Lung (tissue), 12 donors: ENCODE data around the gene ZMYND15. TPM values are rescaled to one million over a fixed set of nuclear protein-coding genes. Genes with fewer than 3 reads are reported as not detected.
A peak's percentile ranks its signal among the peaks of the same experiment; 100 is the strongest.

ENCODE experiments used
- ATAC-seq: fragments of 200-7000 bp; cut with Tn5 transposase; one replicate; pipeline ENCODE4 v1.9.1; 2020; ENCODE audit warnings: moderate number of reproducible peaks; ENCODE audit not compliant: insufficient read depth, low FRiP score
- DNase-seq, 3 donors: peaks; one replicate each; pipeline ENCODE4 v3.0.0-alpha.2; 2013 to 2017
- H3K27ac ChIP-seq, 2 donors: one replicate each; pipeline ENCODE4 v1.5.1; 2013; ENCODE audit warnings: mild to moderate bottlenecking in 2 of 2, moderate library complexity in 2 of 2, control low read depth in 1 of 2, inconsistent platforms in 1 of 2, low read depth in 1 of 2, low read length in 1 of 2
- H3K27me3 ChIP-seq, 3 donors: one replicate each; pipeline ENCODE4 v1.5.1; 2013; ENCODE audit warnings: low read length in 2 of 3; ENCODE audit not compliant: control insufficient read depth in 3 of 3, insufficient read depth in 3 of 3
- H3K36me3 ChIP-seq, 4 donors: one replicate each; pipeline ENCODE4 v1.5.1; 2013; ENCODE audit warnings: low read length in 4 of 4, mild to moderate bottlenecking in 1 of 4, moderate library complexity in 1 of 4; ENCODE audit not compliant: control insufficient read depth in 4 of 4, insufficient read depth in 4 of 4
- H3K4me1 ChIP-seq, 5 donors: one replicate each; pipeline ENCODE4 v1.5.1; 2013; ENCODE audit warnings: low read length in 5 of 5, mild to moderate bottlenecking in 2 of 5, moderate library complexity in 1 of 5; ENCODE audit not compliant: control insufficient read depth in 5 of 5, insufficient read depth in 5 of 5
- H3K4me3 ChIP-seq: one replicate; pipeline ENCODE4 v1.5.1; 2013; ENCODE audit warnings: mild to moderate bottlenecking, control low read depth, moderate library complexity
- H3K9ac ChIP-seq, 2 donors: one replicate each; pipeline ENCODE4 v1.5.1; 2013; ENCODE audit warnings: low read length in 2 of 2, control low read depth in 1 of 2; ENCODE audit not compliant: insufficient read depth in 1 of 2
- H3K9me3 ChIP-seq, 4 donors: one replicate each; pipeline ENCODE4 v1.5.1; 2013; ENCODE audit warnings: low read length in 3 of 4, mild to moderate bottlenecking in 1 of 4, moderate library complexity in 1 of 4; ENCODE audit not compliant: control insufficient read depth in 4 of 4, insufficient read depth in 3 of 4
- CTCF ChIP-seq: IDR thresholded peaks from 2 replicates; pipeline ENCODE4 v1.5.1; 2012; ENCODE audit warnings: mild to moderate bottlenecking; ENCODE audit errors: control extremely low read depth, extremely low read depth
- WGBS, 2 donors: extraction: QIAGEN DNeasy Blood & Tissue Kit; methylation state at CpG; one replicate each; pipeline ENCODE4 v1.1.7; 2013; 5-methylcytosine and 5-hydroxymethylcytosine counted together
- polyA plus RNA-seq, 2 donors: library from polyadenylated mRNA; stranded (reverse); fragments of 200-250 nt; gene quantifications; one replicate each; pipeline ENCODE4 v1.2.1, GENCODE V29; 2013
- total RNA-seq, 2 donors: library from RNA; depleted of rRNA in 1 of 2; stranded (reverse); fragments of >200 nt in 1 of 2; gene quantifications; one replicate each; pipeline ENCODE4 v1.2.1, GENCODE V29; 2014 to 2021
- donor health status: control.
- donor health status: control.
- donor health status: Bipolar disorder and iron deficiency.
- donor health status: healthy.
- donor health status: DM: yes; HTN: yes; CAD: no.

The ZMYND15 gene
- total and polyA plus RNA-seq, 4 donors: 2.3 to 9.7 (median 7.8) TPM

GRCh38 chr17:4740584-4740983 is 951 bp downstream of the ZMYND15 start:
- DNase-seq: no peak

GRCh38 chr17:4741544-4741943 is 1.9 kb downstream of the ZMYND15 start:
- no peaks in the 10 kb centered on the region for H3K36me3 ChIP-seq
- DNase-seq (no peak), ATAC-seq (no peak)
- no peak overlapping the region for H3K9ac ChIP-seq
- peaks cover 0 to 36% (median 17%) of the 10 kb centered on the region in 3 donors for H3K27me3 ChIP-seq
- H3K9me3 ChIP-seq: no peaks in the 10 kb centered on the region
- peaks cover 0 to 18% (median 2%) of the 10 kb centered on the region in 5 donors for H3K4me1 ChIP-seq
- WGBS, 2 donors: 97% methylated on average over 8 of the region's 8 CpGs
- no peak overlapping the region for H3K27ac ChIP-seq
- TF ChIP-seq CTCF: no peak
- no peak overlapping the region for H3K4me3 ChIP-seq

More at GRCh38 chr17:4740584-4740983, 951 bp downstream of the ZMYND15 start:
- no peaks in the 10 kb centered on the region for H3K9me3 ChIP-seq
- H3K9ac ChIP-seq: no peak overlapping the region
- no peak for ATAC-seq
- H3K36me3 ChIP-seq: no peaks in the 10 kb centered on the region
- WGBS, 2 donors: 92 to 97% methylated on average over 8 of the region's 8 CpGs
- peaks cover 0 to 18% (median 2%) of the 10 kb centered on the region in 5 donors for H3K4me1 ChIP-seq
- H3K27ac ChIP-seq: no peak overlapping the region
- no peak overlapping the region for H3K4me3 ChIP-seq
- no peak for TF ChIP-seq CTCF
- peaks cover 0 to 30% (median 17%) of the 10 kb centered on the region in 3 donors for H3K27me3 ChIP-seq

GRCh38 chr17:4742133-4742532 is 2.5 kb downstream of the ZMYND15 start:
- Histone ChIP-seq H3K9ac (no peak overlapping the region), H3K27ac (no peak overlapping the region), H3K36me3 (no peaks in the 10 kb centered on the region), H3K9me3 (no peaks in the 10 kb centered on the region), H3K4me3 (no peak overlapping the region), H3K4me1 (peaks cover 0 to 18% (median 2%) of the 10 kb centered on the region in 5 donors), H3K27me3 (peaks cover 0 to 36% (median 17%) of the 10 kb centered on the region in 3 donors)
- no peak for DNase-seq
- ATAC-seq: no peak
- 93 to 96% methylated on average over 9 of the region's 9 CpGs for WGBS, 2 donors
- TF ChIP-seq CTCF: no peak

- DNase-seq: peak in 2 of 3 donors; percentile 25 to 39
- no peak overlapping the region for H3K9ac ChIP-seq
These were observed 3.0 kb downstream of the ZMYND15 start for GRCh38 chr17:4742629-4743028.

More at GRCh38 chr17:4742629-4743028, 3.0 kb downstream of the ZMYND15 start:
- no peaks in the 10 kb centered on the region for H3K9me3 ChIP-seq
- no peak overlapping the region for H3K4me3 ChIP-seq
- no peak for TF ChIP-seq CTCF
- H3K4me1 ChIP-seq: peaks cover 0 to 18% (median 2%) of the 10 kb centered on the region in 5 donors
- H3K27me3 ChIP-seq: peaks cover 0 to 36% (median 17%) of the 10 kb centered on the region in 3 donors
- no peaks in the 10 kb centered on the region for H3K36me3 ChIP-seq
- WGBS, 2 donors: 76 to 86% methylated on average over 10 of the region's 10 CpGs
- no peak for ATAC-seq
- no peak overlapping the region for H3K27ac ChIP-seq
